Measurements from ENCODE around the gene IL36B. TPM values are rescaled to one million over a fixed set of nuclear protein-coding genes. Genes with fewer than 3 reads are reported as not detected.

The IL36B gene
- total RNA-seq, 4 donors from 2014 or later = not detected

GRCh38 chr2:113021312-113021711 is 31.4 kb downstream of the IL36B start:
- no peaks in the 10 kb centered on the region for H3K27me3 ChIP-seq
- WGBS, 2 donors = 68 to 81% methylated on average over 4 of the region's 4 CpGs

GRCh38 chr2:113018509-113018908 is 34.2 kb downstream of the IL36B start:
- WGBS, 2 donors = 80 to 86% methylated on average over 3 of the region's 3 CpGs
- intact Hi-C loops (cut with DNase I) = no loop called here
- H3K9me3 ChIP-seq = no peaks in the 10 kb centered on the region

More at GRCh38 chr2:113021312-113021711, 31.4 kb downstream of the IL36B start:
- Histone ChIP-seq H3K4me3 (replicated peaks in 1 of 3) (no peak overlapping the region), H3K9me3 (no peaks in the 10 kb centered on the region), H3K36me3 (no peaks in the 10 kb centered on the region), H3K4me1 (no peaks in the 10 kb centered on the region), H3K27ac (no peak overlapping the region)
- TF ChIP-seq POLR2A (IDR thresholded peaks at IDR 0.05) = no peak
- TF ChIP-seq, protein P1, sequence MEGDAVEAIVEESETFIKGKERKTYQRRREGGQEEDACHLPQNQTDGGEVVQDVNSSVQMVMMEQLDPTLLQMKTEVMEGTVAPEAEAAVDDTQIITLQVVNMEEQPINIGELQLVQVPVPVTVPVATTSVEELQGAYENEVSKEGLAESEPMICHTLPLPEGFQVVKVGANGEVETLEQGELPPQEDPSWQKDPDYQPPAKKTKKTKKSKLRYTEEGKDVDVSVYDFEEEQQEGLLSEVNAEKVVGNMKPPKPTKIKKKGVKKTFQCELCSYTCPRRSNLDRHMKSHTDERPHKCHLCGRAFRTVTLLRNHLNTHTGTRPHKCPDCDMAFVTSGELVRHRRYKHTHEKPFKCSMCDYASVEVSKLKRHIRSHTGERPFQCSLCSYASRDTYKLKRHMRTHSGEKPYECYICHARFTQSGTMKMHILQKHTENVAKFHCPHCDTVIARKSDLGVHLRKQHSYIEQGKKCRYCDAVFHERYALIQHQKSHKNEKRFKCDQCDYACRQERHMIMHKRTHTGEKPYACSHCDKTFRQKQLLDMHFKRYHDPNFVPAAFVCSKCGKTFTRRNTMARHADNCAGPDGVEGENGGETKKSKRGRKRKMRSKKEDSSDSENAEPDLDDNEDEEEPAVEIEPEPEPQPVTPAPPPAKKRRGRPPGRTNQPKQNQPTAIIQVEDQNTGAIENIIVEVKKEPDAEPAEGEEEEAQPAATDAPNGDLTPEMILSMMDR (IDR thresholded peaks at IDR 0.05) = no peak
- intact Hi-C loops (cut with DNase I) = no loop called here
- no peak for DNase-seq

DNA sequence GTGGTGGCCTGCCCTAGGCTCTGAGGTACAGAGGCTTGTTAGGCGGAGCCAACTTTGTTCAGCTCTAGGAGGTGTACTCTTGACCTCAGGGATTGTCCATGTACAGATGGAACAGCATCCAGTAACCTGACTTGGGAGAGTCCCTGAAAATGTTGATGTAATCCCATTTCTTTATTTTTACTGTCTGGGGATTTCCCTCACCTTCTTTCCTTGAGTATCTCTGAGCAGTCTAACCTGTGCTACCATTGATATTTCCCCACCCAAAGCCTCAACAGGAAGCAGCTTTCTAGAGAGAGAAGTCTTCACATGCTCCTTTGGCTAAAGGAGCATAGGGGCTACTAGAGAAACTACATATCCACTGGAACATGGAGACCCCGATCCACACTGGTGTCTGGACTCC is 37.0 kb downstream of the IL36B start:
- Histone ChIP-seq H3K4me3 (replicated peaks in 1 of 3) (no peak overlapping the region), H3K27ac (no peak overlapping the region), H3K36me3 (no peaks in the 10 kb centered on the region), H3K4me1 (no peaks in the 10 kb centered on the region), H3K9me3 (no peaks in the 10 kb centered on the region), H3K27me3 (no peaks in the 10 kb centered on the region)
- intact Hi-C loops (cut with DNase I) = no loop called here
- no peak for TF ChIP-seq POLR2A (IDR thresholded peaks at IDR 0.05)
- TF ChIP-seq, protein P1 (IDR thresholded peaks at IDR 0.05) = no peak
- no peak for DNase-seq
- 82 to 96% methylated on average over 2 of the region's 2 CpGs for WGBS, 2 donors

More at GRCh38 chr2:113018509-113018908, 34.2 kb downstream of the IL36B start:
- Histone ChIP-seq H3K27me3 (no peaks in the 10 kb centered on the region), H3K4me1 (no peaks in the 10 kb centered on the region), H3K27ac (no peak overlapping the region), H3K4me3 (replicated peaks in 1 of 3) (no peak overlapping the region), H3K36me3 (no peaks in the 10 kb centered on the region)
- no peak for TF ChIP-seq POLR2A (IDR thresholded peaks at IDR 0.05)
- TF ChIP-seq, protein P1 (IDR thresholded peaks at IDR 0.05) = no peak
- no peak for DNase-seq

DNA sequence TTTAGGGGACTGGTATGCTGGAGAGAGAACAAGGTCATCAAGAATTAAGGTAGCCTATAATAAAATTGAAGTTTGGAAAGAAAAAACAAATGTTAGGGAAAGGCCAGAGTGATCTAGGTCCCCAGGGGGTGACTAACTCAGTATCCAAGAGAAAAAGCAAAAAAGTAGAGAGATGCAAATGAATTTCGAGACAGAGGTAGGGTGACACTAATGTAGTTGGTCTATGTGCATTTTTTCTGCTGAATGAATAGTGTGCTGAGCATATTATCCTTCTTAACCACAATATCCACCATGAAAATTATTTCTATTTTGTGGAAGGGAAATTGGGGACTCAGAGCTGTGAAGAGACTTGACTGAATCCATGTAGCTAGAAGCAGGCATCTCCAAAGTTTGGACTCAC is 37.6 kb downstream of the IL36B start:
- no peak overlapping the region for H3K4me3 ChIP-seq (replicated peaks in 1 of 3)
- H3K27me3 ChIP-seq = no peaks in the 10 kb centered on the region
- WGBS, 2 donors = 70 to 90% methylated on average over 1 of the region's 1 CpG
- intact Hi-C loops (cut with DNase I) = no loop called here
- no peak for TF ChIP-seq POLR2A (IDR thresholded peaks at IDR 0.05)
- TF ChIP-seq, protein P1 (IDR thresholded peaks at IDR 0.05) = no peak
- no peaks in the 10 kb centered on the region for H3K4me1 ChIP-seq
- no peak overlapping the region for H3K27ac ChIP-seq
- H3K9me3 ChIP-seq = no peaks in the 10 kb centered on the region
- H3K36me3 ChIP-seq = no peaks in the 10 kb centered on the region
- no peak for DNase-seq

GRCh38 chr2:113014067-113014466 is 38.6 kb downstream of the IL36B start:
- Histone ChIP-seq H3K27me3 (no peaks in the 10 kb centered on the region), H3K4me3 (replicated peaks in 1 of 3) (no peak overlapping the region), H3K4me1 (no peaks in the 10 kb centered on the region), H3K36me3 (no peaks in the 10 kb centered on the region), H3K9me3 (no peaks in the 10 kb centered on the region), H3K27ac (no peak overlapping the region)
- TF ChIP-seq, protein P1 (IDR thresholded peaks at IDR 0.05) = no peak
- TF ChIP-seq POLR2A (IDR thresholded peaks at IDR 0.05) = no peak
- 93 to 96% methylated on average over 2 of the region's 2 CpGs for WGBS, 2 donors
- intact Hi-C loops (cut with DNase I) = no loop called here
- DNase-seq = no peak
